ENCODE measurements around the gene ACLY.
A peak's percentile ranks its signal among the peaks of the same experiment; 100 is the strongest.
"Not testable (repeated sequence)": the region's sequence is repeated elsewhere in the genome, so short reads cannot be mapped to it uniquely, and the experiment has no call there.

The ACLY gene

DNA sequence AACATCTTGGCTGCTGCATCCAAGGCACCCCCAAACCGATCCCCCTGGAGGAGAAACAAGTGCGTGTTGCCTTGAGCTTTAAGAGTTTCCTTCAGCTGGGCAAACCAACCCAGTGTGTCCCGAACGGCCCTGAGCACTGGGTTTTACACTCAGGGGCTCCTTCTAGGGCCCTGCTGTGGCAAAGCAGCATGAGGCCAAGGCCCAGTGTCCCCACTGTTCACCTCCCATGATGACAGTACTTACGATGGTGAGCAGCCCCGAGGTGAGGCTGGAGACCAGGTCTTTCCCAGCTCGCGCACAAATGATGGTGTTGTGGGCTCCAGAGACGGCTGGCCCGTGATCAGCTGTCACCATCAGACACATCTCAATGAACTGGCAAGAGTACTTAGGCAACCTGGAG lies 47.0 kb downstream of the ACLY start:
- no peak for DNase-seq (ENCODE audit: low read depth in 2 of 2)

DNA sequence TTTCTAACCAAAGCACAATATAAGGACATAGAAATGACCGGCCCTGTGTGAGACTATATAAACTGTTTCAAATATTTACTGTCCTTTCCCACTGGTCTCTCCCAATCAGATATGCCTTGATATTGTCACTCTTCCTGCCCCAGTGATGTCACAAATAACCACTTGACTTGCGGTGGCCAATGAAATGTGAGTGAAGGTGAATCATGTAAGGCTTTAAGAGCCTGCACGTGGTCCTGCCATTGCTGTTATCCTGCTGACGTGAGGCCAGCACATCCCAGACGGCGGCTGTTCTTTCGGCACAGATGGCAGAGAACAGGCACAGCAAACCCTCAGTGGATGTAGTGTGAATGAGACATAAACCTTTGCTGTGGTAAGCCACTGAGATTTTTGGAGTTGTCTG lies 48.1 kb downstream of the ACLY start:
- DNase-seq (ENCODE audit: low read depth in 2 of 2), result no peak

DNA sequence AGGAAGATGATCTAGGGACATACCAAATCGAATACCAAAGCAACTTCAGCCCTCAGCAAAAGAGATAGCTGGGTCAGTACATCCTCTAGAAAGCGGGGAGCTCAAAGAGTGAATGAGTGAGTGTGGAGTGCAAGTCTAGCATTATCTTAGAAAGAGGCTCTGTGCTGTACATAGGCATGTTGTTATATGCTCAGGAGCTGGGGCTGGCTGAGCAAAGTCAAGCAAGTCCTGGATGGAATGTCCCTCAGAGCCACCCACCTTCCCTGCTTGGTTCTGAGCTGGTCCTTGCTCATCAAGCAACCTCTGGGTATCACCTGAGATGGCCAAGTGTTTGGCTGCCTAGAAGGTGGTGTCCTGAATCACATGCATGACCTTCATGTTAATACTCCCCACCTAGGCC lies 48.7 kb downstream of the ACLY start:
- DNase-seq (ENCODE audit: low read depth in 2 of 2), result no peak

DNA sequence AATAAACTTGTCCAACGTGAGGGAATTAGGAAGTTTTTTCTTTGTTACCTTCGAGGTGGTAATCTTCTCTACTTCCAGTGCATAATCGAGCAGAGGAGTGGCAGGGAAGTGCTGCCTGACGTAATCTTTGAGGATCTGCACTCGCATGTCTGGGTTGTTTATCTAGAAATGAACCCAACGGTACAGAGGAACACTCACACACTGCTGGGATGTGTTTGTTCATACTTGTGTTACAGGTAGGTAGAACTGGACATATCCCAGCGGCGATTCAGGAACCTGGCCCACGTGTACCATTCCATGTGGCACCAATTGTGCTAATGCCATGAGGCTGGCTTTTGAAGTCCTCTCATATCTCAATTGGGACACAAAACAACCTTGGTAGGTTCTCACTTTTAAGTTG lies 49.3 kb downstream of the ACLY start:
- no peak for DNase-seq (ENCODE audit: low read depth in 2 of 2)

DNA sequence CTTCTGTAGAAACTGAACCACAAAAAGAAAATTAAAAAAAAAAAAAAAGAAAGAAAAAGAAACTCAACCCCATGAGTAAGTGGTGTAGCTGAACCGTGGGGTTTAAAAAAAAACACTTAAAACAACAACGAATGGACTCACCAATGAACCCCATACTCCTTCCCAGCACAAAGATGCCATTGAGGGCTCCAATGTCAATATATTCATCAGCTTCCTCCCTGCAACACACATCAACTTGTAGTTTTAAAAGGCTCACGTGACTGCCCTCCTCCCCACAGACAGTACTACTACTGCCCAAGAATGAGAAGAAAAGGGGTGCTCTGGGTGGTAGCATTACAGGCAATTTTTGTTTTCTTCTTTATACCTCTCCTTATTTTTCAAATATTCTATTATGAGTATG lies 50.2 kb downstream of the ACLY start:
- no peak for DNase-seq (ENCODE audit: low read depth in 2 of 2)

DNA sequence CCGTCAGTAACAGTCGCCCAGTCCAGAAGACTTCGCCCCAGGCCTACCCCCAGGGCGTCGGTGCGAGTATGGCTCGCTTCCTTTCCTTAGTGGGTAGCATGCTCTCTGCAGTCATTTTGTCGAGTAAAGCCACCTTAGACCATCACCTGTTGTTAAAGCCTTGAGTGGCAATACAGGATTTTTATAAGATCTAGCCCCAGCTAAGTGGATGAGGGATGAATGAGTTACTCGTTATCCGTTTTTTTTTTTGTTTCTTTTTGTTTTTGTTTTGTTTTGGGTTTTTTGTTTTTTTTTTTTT lies 53.2 kb downstream of the ACLY start:
- no peak for DNase-seq (ENCODE audit: low read depth in 2 of 2)

DNA sequence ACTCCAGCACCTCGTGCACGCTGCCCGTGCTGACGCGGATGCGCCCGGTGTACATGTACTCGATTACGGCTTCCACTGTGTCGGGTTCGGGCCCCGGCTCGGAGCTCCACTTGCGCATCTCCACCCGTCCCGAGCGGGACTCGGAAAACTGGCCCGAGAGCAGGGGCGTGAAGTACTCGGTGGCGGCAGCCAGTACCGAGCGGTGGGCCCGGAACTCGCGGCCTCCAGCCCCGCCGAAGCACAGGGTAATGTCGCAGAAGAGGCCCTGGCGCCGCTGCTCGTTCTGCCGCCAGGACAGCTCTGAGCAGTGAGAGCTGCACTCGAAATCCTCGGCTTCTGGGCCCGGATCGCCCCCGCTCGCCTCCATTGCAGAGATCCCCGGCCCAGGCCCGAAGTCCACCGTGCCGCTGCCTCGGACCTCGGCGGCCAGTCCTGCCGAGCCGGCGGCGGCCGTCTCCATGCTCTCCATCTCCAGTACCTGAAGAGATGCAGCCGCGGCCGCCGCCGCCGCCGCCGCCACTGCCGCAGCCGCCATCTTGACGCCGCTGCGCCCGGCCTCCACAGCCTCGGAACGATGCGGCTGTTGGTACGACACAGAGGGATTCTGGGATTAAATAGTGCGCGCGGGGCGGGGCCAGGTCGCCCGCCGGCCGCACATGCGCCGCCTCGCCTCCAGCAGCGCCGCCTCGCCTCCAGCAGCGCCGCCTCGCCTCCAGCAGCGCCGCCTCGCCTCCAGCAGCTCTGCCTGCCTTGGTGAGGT lies 53.7 kb downstream of the ACLY start, which contains the start of gene KLHL11:
TSS of gene KLHL11 (minus strand) at position 588 of the 760 bp plus-strand sequence. CDS start at position 535, 53 bp downstream.
- DNase-seq (ENCODE audit: low read depth in 2 of 2), result peak; percentile 72 to 75

DNA sequence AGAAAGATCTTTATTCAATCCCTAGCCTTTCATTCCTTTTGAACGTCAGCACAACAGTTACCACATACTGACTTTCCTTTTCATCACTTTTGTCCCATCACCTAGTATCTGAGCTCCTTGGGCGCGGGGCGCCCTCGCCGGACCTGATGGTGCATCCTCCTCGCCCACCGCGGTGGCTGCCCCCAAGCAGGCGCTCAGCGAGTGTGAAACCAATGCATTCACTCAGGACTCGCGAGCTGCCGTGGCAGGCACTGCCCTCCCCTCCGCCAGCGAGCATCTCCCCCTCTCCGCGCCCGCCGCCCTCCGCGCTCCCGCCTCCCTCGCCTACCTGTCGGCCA lies 54.3 kb downstream of the ACLY start:
- peak in 1 of 2 donors; percentile 27 for DNase-seq (ENCODE audit: low read depth in 2 of 2)

DNA sequence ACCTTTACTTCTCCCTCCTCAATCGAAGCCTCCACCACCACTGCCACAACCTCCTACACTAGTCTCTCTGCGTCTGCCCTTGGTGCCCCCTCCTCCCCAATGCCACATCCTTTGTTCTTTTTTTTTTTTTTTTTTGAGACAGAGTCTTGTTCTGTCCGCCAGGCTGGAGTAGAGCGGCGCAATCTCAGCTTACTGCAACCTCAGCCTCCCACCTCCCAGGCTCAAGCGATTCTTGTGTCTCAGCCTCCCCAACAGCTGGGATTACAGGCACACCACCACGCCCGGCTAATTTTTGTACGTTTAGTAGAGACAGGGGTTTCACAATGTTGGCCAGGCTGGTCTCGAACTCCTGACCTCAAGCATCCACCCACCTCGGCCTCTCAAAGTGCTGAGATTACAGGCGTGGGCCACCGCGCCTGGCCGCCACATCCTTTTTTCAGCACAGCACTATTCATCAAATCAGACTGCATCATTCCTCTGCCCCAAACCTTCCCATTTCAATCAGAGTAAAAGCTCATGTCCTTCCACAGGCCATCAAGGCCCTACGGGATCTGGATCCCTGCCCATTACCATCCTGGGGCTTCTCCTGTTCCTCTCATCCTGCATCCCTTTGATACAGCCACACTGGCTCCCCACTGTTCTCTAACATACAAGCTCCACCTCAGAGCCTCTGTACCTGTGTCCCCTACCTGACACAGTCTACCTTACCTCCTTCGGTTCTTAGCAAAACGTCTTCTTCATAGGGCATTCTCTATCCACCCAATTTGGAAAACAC lies 55.5 kb downstream of the ACLY start:
- DNase-seq (ENCODE audit: low read depth in 2 of 2), result no peak

DNA sequence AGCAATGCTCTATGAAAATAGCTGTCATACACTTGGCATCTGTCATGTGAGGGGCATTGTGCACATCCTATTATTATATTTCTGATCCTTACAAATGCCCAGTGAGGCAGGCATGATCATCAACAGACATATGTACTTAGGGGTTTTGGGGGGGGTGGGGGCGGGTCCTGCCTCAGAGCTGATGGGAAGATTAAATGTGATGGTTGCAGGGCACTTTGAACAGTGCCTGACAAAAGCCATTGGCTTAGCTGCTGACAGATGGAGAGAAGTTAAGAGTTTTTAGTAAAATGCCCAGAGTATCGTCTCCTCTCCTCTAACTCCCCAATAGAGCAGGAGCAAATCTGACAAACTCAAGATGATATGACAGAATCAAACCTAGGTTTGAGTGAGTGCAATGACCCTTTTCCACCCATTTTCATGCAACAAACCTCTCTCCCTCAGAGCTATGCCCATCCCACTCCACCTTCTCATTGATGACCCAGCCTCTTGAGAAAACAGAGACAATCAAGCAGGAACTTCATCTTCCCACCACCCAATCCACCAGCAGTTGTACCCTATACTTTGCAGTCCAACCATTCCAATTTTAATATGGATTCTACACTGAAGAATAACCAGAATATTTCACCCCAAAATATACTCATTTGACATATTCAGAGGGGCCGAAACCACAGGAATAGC lies 58.4 kb downstream of the ACLY start:
- DNase-seq (ENCODE audit: low read depth in 2 of 2), result no peak

DNA sequence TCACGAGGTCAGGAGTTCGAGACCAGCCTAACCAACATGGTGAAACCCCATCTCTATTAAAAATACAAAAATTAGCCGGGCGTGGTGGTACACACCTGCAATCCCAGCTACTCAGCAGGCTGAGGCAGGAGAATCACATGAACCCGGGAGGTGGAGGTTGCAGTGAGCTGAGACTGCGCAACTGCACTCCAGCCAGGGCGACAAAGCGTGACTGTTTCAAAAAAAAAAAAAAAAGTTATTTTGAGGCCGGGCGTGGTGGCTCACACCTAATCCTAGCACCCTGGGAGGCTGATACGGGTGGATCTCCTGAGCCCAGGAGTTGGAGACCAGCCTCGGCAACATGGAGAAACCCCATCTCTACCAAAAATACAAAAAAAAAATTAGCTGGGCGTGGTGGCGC lies 67.4 kb downstream of the ACLY start:
- not testable (repeated sequence) for DNase-seq (ENCODE audit: low read depth in 2 of 2)

DNA sequence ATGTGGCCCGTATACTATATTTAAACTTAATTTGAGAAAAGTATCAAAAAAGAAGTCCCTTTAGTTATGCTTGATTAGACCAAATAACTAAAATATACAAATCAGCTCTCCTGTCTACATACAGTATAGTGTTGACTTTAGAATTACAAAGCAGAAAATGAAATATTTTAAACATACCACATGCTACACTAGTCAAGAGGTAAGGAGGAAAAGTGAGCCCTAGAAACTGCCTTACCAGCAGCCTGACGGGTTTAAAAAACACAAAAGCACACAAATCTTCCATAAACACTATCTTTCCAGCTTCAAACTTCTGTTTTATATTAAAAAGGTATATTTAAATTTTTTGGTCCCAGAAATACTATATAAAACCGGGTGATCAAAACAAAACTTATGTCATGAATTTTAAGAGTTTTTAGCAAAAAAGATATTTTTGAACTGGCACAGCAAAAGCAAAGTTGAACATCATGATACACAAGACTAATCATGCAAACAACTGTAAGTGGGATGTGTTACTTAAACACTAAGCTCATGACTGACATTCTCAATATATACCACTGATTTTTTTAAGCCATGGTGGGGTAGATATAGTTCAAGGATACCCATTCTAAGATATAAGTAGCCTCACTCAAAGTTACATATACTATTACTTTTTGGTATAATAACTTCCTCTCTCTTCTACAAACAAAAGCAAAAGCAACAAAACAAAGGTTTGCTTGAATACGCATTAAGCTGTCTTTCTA lies 69.3 kb downstream of the ACLY start:
- no peak for DNase-seq (ENCODE audit: low read depth in 2 of 2)

DNA sequence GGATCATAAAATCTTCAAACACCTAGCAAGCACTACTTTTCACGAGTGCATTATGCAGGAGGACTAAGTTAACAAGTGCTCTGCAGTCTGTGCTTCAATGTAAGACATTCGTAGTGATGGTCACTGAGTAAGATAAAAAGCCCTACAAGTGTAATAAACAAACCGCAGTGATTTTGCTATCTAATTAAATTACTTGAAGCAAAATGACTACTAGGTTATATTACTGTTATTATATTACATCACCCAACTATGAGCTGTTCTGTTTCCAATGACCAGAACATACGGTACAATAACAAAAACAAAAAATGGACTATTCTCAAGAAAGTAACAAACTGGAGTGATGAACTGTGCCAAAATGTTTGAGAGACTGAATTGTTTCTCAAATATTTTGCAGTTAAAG lies 70.0 kb downstream of the ACLY start:
- DNase-seq (ENCODE audit: low read depth in 2 of 2), result no peak

DNA sequence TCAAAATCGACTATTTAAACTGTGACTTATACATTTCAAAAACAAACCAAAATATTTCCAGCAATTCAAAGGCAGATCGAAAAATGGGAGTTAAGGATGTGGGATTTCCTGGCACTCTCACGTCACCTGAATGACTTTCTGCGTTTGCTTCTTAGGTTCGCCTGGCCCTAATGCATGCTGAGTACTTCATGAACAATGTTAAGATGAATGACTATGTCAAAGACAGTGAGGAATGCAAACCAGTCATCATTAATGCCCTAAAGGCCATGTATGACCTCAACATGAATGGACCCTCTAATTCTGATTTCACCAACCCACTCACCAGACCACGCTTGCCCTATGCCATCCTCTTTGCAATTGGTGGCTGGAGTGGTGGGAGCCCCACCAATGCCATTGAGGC lies 73.8 kb downstream of the ACLY start:
- no peak for DNase-seq (ENCODE audit: low read depth in 2 of 2)

DNA sequence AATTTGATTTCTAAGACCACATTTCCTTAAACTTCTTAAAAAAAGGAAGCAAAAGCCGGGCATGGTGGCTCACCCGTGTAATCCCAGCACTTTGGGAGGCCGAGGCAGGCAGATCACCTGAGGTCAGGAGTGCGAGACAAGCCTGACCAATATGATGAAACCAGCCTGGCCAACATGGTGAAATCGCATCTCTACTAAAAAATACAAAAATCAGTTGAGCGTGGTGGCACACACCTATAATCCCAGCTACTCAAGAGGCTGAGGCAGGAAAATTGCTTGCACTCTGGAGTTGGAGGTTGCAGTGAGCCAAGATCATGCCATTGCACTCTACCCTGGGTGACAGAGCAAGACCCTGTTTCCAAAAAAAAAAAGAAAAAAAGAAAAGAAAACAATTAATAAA lies 78.0 kb downstream of the ACLY start:
- not testable (repeated sequence) for DNase-seq (ENCODE audit: low read depth in 2 of 2)

DNA sequence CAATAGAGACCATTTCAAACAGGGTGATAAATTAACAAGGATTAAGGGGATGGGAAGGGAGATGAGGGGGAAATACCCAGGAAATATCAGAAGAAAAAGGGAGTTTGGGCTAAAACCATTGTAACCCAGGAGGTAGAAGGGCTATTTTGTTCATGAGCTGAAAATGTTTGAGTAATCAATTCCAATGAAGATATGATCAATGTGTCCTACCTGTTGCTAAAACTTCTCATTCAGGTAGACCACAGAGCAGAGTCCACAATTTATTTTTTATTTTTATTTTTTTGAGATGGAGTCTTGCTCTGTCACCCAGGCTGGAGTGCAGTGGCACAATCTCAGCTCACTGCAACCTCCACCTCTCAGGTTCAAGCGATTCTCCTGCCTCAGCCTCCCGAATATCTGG lies 79.3 kb downstream of the ACLY start:
- not testable (repeated sequence) for DNase-seq (ENCODE audit: low read depth in 2 of 2)

DNA sequence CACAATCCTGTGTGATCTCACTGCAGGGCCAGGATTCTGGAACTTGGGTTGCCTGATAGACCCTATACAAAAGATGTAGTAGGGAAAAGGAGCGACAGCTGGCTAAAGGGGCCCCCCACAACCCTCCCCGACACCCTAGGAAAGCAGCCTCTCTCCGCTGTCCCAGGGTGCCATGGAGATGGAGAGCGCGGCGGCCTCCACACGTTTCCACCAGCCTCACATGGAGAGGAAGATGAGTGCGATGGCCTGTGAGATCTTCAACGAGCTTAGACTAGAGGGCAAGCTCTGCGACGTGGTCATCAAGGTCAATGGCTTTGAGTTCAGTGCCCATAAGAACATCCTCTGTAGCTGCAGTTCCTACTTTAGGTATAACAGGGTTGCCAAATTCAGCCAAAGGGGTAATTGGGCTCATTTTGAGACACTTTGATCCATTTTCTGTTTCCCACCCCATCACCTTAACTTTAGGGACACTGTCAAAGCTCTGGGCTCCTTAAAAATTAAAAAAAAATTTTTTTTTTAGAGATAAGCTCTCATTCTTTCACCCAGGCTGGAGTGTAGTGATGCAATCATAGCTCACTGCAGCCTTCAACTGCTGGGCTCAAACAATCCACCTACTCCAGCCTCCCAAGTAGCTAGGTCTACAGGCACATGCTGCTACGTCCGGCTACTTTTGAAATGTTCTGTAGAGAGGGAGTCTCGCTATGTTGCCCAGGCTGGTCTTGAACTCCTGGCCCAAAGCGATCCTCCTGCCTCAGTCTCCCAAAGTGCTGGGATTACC lies 80.8 kb downstream of the ACLY start, which contains the start of gene KLHL10:
TSS of gene KLHL10 (plus strand) at position 65 of the 778 bp plus-strand sequence. CDS start at position 173, 108 bp downstream.
- no peak for DNase-seq (ENCODE audit: low read depth in 2 of 2)

DNA sequence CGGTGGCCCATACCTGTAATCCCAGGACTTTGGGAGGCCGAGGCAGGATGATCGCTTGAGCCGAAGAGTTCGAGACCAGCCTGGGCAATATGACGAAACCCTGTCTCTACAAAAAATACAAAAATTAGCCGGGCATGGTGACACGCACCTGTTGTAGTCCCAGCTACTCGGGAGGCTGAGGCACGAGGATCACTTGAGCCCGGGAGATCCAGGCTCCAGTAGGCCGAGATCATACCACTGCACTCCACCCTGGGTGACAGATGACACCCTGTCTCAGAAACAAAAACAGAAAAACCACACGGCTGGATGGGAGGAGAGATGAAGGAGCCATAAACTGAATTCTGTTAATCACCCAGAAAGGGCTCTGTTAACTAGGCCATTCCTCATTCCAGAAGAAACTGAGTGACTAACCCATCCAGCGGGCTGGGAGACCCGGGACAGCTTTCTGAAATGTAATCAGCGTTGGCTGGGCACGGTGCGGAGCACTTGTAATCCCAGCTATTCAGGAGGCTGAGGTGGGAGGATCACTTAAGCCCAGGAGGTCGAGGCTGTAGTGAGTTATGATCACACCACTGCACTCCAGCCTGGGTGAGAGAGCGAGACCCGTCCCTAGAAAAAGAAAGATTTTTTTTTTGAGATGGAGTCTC lies 82.1 kb downstream of the ACLY start:
- no peak for DNase-seq (ENCODE audit: low read depth in 2 of 2)

DNA sequence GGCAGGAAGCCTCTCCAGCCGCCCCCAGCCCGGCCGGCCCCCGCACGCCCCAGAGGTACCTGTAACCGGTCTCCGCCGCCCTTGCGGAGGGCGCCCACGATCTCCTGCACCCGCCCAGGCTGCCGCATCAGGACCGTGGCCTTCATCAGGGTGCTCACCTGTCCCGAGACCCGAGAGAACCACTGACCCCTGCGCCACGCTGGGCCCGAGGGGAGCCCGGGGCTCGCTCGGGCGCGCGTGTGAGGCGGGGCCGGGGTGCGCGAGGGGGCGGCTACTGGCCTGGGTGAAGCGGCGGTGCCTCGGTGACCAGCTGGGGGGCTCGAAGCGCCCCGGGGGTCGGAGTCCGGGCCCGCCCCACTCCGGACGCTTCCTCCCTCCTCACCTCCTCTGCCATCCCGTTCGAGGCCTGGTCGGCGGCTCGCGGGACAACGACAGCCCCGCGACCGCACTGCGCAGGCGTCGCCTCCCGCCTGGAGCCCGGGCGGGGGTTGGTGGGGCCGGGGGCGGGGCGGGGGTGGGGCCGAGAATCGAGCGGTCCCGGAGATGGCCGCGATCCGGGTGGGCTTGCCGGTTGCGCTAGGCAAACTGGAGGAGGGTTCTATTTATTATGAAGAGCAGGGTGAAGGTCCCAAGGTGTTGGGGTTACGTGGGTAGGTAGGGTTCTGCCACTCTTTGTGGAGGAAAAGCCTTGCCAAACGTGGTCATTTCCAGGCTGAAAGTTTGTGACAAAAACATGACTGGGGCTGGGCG lies 82.8 kb downstream of the ACLY start, which contains the start of gene NT5C3B:
TSS of gene NT5C3B (minus strand) at position 433 of the 750 bp plus-strand sequence. CDS start at position 394, 39 bp downstream.
- peak in 1 of 2 donors; percentile 18 for DNase-seq (ENCODE audit: low read depth in 2 of 2)
